IPS-NIHi11 (cell line): ENCODE data around the gene SHPK.
A peak's percentile ranks its signal among the peaks of the same experiment; 100 is the strongest.

Experiments
- DNase-seq: peaks from one replicate; pipeline ENCODE4 v3.0.0; 2012; ENCODE audit warnings: mixed read lengths, low spot score

SHPK gene

DNA sequence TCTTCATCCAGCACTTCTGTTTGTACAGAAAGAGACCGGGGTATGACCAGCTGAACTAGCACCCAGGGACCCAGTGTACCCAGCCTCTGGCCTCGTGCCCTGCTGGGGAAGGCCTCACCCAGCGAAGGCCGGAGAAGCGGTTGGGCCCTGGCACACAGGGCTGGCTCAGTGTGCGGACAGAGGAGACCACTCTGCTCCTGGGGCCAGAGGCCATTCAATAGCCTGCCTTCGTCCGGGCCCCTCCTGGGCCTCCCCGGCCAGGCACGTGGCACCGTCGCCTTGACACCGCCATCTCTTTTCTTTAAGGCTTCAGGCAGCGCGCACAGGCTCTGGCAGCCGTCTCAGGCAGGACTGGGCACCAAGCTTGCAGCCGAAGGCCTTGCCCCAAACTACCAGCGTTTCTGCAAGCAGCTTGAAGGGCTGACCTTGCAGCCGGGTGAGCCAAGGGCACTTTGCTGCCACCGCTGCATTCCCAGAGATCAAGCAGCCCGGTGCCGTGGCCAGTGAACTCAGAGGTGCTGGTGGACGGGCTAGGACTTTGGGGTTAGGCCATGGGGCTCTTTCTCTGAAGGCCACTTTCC lies 24.4 kb upstream of the SHPK start:
- DNase-seq = no peak

DNA sequence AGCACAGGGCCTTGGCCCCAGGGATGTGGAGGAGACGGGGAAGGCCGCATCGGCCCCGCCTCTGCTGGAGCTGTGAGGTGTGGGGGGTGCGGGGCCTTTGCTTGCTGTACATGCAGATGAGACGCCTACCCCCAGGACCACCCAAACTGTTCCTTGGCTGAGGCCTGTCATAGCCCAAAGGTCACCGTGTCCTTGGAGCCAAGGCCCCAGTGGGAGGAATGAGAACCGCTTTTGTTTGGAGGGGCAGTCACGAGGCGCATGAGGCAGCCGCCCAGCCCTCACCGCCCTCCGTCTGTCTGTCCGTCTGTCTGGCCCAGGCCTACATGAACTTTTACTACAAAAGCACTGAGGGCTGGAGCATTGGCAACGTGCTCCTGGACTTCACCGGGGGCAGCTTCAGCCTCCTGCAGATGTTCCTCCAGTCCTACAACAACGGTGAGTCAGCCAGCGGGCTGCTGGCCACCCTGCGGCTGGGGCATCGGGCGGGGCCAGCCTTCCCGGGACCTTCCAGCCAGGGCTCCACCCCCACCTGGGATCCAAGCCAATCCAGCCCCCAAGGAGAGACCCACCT lies 23.6 kb upstream of the SHPK start:
- peak; percentile 54 for DNase-seq

DNA sequence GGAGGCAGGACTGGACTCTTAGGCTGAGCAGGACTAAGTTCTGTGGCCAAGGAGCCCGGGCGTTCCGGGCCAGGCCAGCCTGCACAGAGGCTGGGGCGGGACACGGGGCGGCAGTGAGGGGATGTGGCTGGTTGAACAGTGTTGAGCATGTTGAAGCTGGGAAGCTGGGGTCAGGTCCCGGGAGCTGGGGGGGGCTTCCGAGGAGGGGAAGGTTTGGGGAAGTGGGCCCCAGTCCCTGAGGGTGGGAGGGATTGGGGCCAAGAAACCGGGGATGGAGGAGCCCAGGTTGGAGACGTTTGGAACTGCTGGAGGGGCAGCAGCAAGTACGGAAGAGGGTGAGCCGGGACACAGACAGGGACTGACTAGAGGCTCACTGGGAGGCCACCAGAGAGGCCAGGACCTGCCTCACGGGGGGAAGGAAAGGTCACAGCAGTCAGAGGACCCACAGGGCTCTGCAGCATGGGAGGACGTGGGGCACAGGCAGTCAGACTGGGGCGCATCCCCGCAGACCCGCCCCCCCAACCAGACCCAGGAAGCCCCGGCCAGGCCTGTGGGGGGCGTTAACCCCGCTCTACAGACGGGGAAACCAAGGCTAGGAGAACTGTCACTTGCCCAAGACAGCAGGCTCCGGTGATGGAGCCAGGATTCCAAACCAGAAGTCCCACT lies 22.9 kb upstream of the SHPK start:
- DNase-seq = no peak

DNA sequence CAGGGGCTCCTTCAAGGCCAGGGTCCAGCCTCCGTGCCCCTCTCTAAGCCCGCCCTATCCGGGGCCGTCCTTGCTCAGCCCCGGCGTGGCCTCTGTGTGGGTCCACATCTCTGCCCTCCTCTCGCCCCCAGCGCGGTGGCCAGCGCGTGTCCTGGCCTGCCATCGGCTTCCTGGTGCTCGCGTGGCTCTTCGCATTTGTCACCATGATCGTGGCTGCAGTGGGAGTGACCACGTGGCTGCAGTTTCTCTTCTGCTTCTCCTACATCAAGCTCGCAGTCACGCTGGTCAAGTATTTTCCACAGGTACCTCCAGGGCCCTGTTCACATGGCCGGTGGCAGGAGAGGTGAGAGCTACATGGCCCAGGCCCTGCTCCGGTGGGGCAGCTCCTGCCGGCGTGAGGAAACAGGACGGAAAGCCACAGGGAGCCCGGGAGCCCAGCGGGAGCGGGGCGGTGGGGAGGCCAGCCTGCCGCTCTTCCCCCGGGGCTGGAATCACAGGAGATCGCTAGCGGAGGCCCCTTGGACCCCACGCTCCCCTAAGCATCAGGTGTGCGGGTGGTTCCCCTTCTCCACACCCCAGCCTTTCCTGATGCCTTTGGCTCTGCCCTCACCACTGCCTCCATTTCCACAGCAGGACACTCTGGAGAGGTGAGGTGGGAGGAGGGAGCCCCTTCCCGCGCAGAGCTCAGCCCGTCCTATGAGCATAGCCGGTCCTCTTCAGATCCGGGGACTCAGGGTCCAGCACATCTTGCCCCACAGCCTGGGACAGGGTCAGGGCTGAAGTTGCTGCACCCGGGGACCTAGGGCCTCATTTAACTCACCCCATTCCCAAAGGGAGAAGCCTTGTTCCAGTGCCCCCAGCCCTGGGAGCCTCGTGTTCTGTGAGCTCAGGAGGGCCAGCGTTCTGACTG lies 22.1 kb upstream of the SHPK start:
- no peak for DNase-seq

DNA sequence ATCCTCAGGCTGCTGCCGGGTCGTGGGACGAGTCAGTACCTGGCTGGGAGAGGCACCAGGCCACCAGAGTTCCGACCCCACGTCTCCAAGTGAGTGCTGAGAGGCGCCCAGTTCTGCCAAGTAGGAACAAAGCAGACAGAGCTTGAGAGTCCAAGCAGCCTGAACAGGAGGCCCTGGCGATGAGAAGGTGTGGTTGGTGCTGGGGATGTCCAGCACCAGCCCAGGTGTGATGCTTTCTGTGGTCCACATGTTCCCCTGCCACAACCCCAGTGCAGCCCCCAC lies 21.5 kb upstream of the SHPK start:
- DNase-seq = no peak

DNA sequence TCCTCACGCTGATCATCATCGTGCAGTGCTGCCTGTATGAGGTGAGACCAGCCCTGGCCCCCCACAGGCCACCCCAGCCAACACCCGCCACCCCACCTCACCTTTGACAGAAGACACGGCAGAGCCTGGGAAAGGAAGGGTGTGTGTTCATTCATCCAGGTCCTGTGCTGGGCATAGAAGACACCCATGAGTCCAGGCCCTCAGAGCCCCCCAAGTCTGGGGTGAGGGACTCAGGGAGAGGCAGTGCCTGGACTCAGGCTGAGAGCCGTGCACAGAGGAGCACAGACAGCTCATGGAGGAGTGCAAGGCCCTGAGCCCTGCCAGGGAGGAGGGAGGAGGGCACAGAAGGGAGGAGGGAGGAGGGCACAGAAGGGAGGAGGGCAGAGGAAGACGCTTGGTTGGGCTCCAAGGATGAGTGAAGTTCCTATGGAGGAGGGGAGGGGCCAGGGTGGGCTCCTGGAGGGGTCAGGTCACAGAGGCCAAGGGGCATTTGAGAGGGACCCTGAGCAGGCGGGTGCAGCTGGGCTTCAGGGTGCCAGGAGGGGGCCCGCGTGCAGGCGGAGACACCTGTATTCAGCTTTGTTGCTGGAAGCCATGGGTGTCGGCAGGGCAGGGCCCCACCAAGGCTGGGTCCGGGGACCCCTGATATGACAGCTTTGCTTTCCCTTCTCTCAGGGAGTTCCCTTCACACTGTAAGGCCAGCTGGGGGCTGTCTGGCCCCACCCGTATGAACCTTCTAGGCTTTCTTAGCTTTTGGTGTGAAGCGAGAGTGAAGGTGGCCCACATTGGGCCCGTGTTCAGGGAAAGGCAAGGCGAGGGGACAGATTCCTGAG lies 20.9 kb upstream of the SHPK start:
- no peak for DNase-seq

DNA sequence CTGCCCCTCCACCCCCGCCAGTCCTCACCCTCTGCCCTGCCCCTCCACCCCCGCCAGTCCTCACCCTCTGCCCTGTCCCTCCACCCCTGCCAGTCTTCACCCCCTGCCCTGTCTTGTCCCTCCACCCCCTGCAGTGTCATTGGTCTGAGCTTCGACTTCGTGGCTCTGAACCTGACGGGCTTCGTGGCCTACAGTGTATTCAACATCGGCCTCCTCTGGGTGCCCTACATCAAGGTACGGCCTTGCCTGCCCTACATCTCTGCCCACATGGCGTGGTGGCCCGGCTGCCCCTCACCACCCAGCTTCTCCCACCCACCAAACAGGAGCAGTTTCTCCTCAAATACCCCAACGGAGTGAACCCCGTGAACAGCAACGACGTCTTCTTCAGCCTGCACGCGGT lies 20.3 kb upstream of the SHPK start:
- DNase-seq = no peak

DNA sequence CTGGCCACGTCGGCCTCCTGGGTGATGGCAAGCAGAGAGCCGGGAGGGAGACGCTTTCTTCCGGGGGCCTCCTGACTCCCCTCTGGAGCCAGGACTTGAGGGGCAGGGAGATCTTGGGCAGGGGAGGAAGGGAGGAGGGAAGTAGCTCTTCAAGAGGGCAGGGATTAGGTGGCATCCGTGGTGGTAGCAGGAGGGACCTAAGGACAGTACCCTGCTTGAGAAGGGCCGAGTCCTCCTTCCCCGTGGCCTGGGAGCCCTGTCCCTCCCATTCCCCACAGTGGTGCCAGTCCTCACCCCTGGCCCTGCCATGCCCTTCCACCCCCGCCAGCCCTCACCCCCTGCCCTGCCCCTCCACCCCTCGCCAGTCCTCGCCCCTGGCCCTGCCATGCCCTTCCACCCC lies 19.7 kb upstream of the SHPK start:
- DNase-seq = no peak

DNA sequence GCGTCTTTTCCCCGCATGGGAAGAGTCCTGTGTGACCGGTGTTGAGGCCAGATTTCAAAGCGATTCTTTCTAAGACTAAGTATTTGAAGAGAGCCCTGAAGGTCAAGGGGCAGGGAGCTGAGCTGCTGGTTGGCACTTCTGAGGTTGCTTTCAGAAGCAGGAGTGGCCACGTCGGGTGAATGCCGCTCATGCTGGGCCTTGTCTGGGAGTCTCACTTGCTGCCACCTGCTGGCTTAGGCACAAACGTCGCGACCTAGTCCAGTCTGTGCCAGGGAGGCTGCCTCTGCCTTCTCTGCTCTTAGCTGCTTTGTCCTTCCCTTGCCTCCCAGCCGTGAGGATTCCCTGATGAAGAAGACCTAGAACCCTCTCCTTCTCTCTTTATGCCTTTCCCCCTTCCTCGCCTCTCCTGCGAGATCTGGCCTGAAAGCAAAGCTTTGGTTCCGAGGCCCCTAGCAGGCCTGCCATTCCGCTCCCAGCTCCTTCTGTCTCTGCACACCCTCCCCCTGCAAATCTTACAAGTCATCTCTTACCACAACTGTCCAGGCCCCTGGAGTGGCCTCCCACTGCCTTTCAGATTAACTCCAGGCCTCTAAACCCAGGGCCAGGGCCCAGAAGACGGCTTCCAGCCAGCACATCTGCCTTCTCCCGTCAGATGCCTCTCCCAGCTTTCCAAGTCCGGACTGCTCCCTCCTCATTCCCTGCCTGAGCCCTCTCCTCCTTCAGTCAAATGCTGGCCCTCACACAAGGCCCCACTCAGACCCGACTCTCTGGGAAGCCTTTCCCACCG lies 11.9 kb upstream of the SHPK start:
- peak; percentile 76 for DNase-seq

DNA sequence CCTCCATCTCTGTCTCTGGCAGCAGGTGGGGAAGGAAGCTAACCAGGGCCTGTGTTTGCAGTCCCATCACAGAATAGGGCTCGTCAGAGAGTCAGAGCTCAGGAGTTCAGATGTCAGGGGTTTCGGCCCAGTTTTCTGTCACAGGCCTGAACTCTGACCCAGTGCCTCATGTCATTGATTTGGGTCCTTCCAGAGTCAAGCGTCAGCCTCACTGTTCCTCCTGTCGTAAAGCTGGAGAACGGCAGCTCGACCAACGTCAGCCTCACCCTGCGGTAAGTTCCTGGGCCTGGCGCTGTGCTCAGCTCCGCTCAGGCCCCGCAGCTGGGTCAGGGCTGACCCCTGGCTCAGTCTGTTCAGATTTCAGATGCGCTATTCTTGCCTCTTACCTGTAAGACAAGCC lies 11.2 kb upstream of the SHPK start:
- DNase-seq = no peak

DNA sequence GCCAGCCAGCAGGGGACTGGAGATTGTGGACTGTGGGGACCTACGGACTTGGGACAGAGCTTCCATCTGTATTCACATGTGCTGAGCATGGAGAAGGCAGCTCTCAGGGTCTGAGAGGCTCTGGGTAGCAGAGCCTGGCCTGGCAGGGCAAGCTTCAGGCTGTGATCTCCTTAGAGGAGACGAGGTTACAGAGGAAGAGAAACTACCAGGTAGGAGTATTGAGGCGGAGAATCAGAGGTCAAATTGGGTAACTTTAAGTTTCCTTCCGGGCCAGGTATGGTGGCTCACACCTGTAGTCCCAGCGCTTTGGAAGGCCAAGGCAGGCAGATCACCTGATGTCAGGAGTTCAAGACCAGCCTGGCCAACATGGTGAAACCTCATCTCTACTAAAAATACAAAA lies 9.3 kb upstream of the SHPK start:
- no peak for DNase-seq

DNA sequence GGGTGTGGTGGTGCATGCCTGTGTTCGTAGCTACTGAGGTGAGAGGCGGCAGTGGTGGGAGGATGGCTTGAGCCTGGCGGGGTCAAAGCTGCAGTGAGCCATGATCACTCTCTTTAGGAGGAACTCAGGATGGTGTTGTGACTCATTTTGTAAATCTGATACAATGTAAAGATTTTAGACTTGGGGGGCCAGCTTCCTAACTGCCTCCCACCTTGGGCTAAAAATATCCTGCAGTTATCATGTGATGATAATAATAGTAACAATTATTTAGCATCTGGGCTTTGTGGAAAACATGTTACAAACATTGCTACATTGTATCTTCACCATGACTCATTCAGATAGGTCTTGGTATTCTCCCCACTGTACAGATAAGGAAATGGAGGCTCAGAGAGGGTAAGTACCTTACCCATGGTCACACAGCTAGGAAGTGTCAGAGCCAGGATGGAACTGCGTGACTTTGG lies 7.9 kb upstream of the SHPK start:
- DNase-seq = no peak

DNA sequence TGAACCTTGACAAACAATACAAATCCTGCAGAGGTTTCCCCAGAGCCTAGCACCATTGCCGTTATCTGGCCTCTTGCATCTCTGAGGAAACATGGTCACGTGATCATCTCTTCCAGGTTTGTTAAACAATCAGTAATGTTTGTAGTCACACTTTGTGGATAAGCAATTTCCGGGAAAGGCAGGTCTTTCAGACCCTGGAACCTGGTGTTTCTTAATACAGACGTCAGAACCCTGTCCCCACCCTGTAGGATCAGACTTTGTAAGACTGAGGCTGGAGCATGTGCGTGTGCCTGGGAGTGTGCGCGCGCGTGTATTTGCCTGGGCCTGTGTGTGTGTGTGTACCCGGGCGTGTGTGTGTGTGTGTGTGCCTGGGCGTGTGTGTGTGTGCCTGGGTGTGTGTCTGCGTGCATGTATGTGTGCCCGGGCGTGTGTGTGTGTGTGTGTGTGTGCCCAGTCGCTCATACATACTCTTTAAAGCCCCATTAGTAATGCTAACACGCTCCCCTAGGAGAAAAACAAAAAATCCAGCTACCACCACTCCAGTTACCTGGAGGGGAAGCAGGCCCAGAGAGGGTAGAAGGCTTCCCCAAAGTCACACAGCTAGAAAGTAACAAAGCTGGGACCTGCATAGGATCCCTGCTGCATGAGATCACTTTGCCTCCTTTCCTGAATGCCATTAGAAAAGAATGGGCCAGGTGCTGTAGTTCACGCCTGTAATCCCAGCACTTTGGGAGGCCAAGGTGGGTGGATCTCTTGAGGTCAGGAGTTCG lies 5.9 kb upstream of the SHPK start:
- DNase-seq = no peak

DNA sequence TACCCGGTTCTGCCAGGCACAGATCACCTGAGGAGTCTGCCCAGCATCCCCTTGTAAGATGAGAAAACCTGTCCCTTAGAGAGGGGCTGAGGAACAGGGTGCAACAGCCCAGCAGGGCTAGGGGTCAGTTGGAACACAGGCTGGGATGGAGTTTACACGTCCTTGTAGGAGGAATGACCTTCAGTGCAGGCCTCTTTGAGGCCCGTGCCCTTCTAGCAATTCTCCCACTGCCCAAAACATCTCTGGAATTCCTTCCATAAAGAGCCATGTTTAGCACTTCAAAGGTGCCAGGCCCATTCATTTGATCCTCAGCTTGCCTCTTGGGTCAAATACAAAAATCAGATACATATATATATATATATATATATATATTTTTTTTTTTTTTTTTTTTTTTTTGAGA lies 5.0 kb upstream of the SHPK start:
- no peak for DNase-seq

DNA sequence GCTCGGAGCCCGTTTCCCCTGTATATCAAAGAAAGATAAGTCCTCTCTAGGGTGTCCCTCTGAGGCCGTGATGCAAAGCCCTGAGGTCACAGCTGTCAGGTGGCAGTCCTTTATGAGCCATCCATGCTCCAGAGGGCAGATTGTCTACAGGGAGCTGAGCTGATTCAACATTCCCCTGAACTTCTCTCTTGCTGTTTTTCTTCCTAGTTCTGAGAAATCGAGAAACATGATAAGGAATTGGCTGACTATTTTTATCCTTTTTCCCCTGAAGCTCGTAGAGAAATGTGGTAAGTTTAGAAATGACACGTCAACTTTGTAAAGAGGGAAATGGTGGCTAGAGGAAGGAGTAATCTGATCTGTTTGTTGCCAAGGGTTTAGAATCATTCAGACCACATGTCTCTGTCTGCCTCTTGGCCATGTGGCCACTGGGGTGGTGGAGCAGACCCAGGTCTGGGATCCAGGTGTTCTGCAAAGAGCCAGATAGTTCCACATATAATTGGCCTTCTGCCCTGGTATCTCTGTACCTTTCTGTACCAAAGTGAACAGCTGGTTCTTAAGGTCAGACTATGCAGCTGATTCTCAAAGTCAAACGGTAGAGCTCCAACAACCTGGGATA lies 4.0 kb upstream of the SHPK start:
- no peak for DNase-seq

DNA sequence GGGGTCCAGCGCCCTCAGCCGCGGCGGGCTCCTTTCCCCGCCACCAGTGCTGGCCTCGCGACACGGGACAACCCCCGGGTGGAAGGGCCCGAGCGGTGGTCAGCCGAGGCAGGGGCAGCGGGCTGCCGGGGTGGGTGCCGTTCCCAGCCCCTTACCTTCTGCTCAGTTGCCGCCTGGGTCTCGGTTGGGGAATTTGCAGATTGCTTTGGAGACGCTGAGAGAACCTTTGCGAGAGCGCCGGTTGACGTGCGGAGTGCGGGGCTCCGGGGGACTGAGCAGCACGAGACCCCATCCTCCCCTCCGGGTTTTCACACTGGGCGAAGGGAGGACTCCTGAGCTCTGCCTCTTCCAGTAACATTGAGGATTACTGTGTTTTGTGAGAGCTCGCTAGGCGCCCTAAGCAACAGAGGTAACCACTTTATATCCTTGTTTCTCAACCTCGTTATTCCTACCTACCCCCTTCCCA lies 891 bp upstream of the SHPK start:
- DNase-seq = peak; percentile 51

DNA sequence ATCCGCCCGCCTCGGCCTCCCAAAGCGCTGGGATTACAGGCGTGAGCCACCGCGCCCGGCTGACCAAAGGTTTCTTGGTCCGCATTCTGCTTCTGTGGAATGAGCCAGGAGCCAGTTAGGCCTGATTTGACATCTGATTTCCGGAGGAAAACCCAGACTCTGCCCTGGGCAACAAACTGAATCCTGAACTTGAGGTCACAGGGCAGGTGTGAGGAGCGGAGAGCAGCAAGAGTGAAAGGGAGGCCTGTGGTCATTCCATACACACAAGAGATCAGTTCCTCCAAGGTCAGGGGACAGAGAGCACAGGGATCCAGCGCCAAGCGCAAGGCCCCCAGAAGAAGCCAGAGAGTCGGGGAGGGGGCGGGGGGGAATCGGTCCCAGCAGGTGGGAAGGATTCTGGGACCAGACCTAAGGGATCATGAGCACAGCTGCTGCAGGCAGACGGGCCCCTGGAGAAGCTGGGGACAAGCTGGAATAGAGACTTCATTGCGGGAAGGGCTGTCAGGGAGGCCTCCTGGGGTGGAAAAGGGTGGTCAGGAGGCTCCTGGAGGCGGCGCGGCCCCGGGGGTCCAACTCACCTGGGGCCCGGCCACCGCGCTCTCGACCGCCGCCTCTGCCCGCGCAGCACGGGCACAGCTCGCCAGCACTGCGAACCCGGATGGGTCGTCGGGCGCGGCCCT lies 436 bp downstream of the SHPK start:
- DNase-seq = no peak

DNA sequence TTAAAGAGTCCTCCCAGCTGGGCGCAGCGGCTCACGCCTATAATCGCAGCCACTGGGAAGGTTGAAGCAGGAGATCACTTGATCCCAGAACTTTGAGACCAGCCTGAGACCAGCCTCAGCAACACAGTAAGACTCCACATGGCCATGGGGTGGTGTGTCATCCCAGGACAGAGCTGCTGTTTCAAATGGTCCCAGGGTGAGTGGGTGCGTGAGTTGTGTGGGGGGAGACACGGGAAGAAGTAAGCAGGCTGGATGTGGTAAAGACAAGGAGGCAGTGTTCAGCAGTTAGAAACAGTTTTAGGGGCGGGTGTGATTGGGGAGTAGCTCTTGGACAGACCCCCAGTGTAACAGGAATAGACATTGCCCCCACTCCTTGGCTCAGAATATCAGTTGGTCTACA lies 3.8 kb downstream of the SHPK start:
- DNase-seq = no peak

DNA sequence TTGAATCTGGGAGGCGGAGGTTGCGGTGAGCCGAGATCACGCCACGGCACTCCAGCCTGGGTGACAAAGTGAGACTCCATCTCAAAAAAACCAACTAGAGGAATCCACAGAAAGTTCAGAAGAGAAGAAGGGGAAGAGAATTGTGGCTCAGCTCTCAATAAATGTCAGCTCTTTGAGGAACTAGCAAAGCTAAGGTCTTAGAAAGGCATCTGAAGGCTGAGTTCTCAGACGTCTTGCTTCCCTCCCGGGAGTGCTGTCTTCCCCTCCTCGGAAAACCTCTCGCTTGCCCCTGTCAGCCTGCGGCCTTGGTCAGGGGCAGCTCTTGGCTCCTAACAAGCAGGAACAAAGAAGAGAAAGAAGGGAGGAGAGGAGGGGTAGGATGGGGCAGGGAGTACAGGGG lies 5.3 kb downstream of the SHPK start:
- DNase-seq = no peak
